ENCODE measurements around the gene TNFRSF11A.

- TF ChIP-seq CTCF (IDR thresholded peaks at IDR 0.05; ENCODE audit: insufficient read depth, low read depth, low read length) (no peak), EZH2 (IDR thresholded peaks at IDR 0.05; ENCODE audit: insufficient read depth, low read length) (no peak)
Measured at GRCh38 chr18:62437235-62438017, 112.3 kb downstream of the TNFRSF11A start.

Measured in astrocyte (in vitro differentiated cells and primary cell).